ENCODE data around the gene CUBN. TPM values are rescaled to one million over a fixed set of nuclear protein-coding genes. Genes with fewer than 3 reads are reported as not detected.

The CUBN gene
- total RNA-seq, 4 donors from 2014 or later = 9.2 to 38.9 (median 25.4) TPM

DNA sequence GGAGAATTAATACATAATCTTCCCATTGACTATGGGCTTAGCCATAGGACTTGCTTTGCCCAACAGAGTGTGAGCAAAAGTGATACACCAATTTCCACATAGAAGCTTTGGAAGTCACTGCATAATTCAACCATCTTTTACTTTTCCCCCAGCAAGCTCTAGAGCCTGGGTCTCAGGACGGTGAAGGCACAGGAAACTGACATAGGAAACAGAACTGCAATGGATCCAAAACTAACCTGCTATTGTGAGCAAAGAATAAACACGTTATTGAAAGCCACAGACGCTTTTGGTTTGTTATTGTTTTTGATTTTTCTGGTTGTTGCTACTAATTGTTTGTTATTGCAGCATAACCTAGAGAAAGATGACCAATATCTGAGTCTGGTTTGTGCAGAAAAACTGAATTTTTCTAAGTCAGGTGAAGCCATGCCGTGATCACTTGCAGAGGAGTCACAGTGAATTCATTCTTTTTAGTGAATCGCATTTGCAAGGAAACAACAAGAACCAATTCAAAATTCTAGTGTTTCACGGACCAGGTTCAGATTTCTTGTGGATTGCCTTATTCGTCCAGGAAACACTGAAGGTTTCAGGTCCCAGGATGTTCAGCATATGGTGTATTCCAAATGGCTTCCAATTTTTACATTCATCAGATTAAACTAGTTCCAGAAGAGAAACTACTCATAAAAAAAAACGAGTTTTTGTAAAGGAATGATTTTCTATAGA is 52.8 kb downstream of the CUBN start:
- Histone ChIP-seq H3K4me3 (no peak overlapping the region), H3K9me3 (no peaks in the 10 kb centered on the region), H3K4me1 (peaks cover 0 to 24% (median 9%) of the 10 kb centered on the region in 4 donors), H3K27me3 (no peaks in the 10 kb centered on the region), H3K27ac (peak overlapping the region in 3 of 4 donors; percentile 24 to 87 (median 80)), H3K36me3 (no peaks in the 10 kb centered on the region)
- 63 to 71% methylated on average over 8 of the region's 8 CpGs for WGBS, 2 donors
- no peak for TF ChIP-seq EP300 (IDR thresholded peaks at IDR 0.05)
- TF ChIP-seq, protein P1, sequence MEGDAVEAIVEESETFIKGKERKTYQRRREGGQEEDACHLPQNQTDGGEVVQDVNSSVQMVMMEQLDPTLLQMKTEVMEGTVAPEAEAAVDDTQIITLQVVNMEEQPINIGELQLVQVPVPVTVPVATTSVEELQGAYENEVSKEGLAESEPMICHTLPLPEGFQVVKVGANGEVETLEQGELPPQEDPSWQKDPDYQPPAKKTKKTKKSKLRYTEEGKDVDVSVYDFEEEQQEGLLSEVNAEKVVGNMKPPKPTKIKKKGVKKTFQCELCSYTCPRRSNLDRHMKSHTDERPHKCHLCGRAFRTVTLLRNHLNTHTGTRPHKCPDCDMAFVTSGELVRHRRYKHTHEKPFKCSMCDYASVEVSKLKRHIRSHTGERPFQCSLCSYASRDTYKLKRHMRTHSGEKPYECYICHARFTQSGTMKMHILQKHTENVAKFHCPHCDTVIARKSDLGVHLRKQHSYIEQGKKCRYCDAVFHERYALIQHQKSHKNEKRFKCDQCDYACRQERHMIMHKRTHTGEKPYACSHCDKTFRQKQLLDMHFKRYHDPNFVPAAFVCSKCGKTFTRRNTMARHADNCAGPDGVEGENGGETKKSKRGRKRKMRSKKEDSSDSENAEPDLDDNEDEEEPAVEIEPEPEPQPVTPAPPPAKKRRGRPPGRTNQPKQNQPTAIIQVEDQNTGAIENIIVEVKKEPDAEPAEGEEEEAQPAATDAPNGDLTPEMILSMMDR (IDR thresholded peaks at IDR 0.05) = no peak
- no peak for TF ChIP-seq POLR2A (IDR thresholded peaks at IDR 0.05)
- DNase-seq (ENCODE audit: low spot score in 2 of 2) = no peak

DNA sequence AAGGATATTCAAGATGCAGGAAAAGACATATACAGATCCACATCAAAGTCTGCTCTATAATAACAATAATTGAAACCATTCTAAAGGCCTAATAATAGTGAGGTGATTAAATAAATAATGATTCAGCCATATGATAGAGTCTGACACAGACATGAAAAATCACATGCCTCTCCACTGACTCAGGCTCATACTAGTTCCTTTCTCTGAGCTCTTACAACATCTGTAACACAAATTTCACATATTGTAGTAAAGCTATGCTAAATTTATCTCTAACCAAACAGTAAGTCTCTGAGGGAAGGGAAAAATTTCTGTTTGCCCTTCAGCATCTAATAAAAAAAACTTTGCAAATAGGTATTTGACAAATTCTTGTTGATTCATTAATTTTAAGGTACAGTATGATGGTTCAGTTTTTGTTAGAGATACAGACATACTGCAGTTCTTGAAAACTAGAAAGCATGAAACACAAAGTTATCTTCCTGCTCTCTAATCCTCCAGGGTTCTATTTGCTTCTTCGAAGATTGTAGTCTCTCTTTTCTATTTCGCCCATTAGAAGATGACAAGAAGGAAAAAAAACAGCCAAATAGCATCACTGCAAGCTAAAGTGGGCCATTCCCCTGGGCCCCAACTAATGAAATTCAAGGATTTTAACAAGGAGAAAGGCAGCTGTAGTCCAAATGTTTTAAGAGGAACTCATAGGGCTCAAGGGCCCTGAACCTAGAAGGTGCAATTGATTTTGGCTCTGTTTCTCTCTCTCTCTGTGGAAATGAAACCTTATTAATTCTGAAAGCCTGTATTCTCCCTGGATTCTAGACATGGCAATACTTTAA is 53.9 kb downstream of the CUBN start:
- H3K36me3 ChIP-seq = no peaks in the 10 kb centered on the region
- DNase-seq (ENCODE audit: low spot score in 2 of 2) = no peak
- H3K27ac ChIP-seq = peak overlapping the region; percentile 34 to 87 (median 59)
- no peaks in the 10 kb centered on the region for H3K9me3 ChIP-seq
- no peak overlapping the region for H3K4me3 ChIP-seq
- no peaks in the 10 kb centered on the region for H3K27me3 ChIP-seq
- TF ChIP-seq EP300 (IDR thresholded peaks at IDR 0.05) (peak; percentile 18 to 77), POLR2A (IDR thresholded peaks at IDR 0.05) (no peak)
- TF ChIP-seq, protein P1 (IDR thresholded peaks at IDR 0.05) = no peak
- WGBS, 2 donors = 57 to 58% methylated on average over 2 of the region's 2 CpGs
- H3K4me1 ChIP-seq = peaks cover 0 to 24% (median 9%) of the 10 kb centered on the region in 4 donors

DNA sequence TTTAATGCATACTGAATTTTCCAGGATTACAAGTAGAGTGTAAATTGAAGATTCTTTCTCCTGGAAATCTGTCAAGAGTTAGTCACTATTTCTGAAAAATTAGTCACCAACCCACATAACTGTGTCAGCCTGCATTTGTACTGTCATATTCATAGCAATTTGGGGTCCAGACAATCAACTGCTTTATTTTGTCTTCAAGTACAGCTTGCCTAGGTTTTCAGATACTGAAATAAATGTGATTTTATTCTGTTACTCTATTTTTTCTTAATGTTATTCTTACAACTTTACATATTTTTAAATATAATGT is 55.1 kb downstream of the CUBN start:
- H3K4me1 ChIP-seq = peaks cover 0 to 24% (median 9%) of the 10 kb centered on the region in 4 donors
- no peak for DNase-seq (ENCODE audit: low spot score in 2 of 2)
- H3K9me3 ChIP-seq = no peaks in the 10 kb centered on the region
- no peaks in the 10 kb centered on the region for H3K27me3 ChIP-seq
- no peaks in the 10 kb centered on the region for H3K36me3 ChIP-seq
- H3K27ac ChIP-seq = peak overlapping the region in 2 of 4 donors; percentile 80 to 87
- TF ChIP-seq POLR2A (IDR thresholded peaks at IDR 0.05) = no peak
- TF ChIP-seq, protein P1 (IDR thresholded peaks at IDR 0.05) = no peak
- no peak for TF ChIP-seq EP300 (IDR thresholded peaks at IDR 0.05)
- no peak overlapping the region for H3K4me3 ChIP-seq

DNA sequence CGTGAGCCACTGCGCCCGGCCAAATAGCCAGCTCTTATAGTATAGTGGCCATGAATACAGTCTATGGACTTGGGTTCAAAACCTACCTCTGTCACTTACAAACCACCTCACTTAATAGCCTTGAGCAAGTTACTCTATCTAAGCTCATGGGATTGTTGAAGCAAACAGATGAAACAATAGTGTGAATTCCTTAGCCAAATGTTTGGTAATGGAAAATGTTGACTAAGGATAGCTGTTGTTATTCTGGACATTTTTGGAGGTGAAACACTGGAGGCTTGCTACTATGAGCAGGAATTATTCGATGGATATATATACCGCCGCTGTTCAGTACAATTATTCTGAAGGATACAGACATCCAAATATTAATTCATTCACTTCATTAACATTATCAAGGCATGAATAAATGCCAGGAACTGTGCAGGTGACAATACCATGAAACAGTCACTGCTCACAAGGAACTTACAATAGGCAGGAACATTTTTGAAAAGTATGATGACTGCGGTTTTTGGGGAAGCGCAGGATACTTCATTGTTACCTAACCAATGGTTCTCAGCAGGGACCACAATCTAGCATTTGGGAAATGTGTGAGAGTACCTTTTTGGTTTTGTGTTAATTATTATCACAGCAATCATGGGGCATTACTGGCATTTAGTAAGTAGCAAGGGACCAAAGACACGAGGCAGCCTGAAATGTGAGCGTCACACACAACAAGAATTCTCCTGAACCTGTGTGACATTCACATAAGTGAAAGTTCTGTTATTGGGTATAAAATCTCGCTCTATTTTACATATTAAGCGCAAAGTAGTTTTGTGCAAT is 55.7 kb downstream of the CUBN start:
- Histone ChIP-seq H3K36me3 (no peaks in the 10 kb centered on the region), H3K9me3 (no peaks in the 10 kb centered on the region), H3K4me1 (peaks cover 0 to 24% (median 9%) of the 10 kb centered on the region in 4 donors), H3K4me3 (no peak overlapping the region), H3K27me3 (no peaks in the 10 kb centered on the region), H3K27ac (peak overlapping the region in 2 of 4 donors; percentile 80 to 87)
- DNase-seq (ENCODE audit: low spot score in 2 of 2) = no peak
- 92 to 93% methylated on average over 12 of the region's 12 CpGs for WGBS, 2 donors
- TF ChIP-seq, protein P1 (IDR thresholded peaks at IDR 0.05) = no peak
- TF ChIP-seq EP300 (IDR thresholded peaks at IDR 0.05) = no peak
- no peak for TF ChIP-seq POLR2A (IDR thresholded peaks at IDR 0.05)

Measured in tibial nerve (tissue), 4 donors.